Ectodermal cell (in vitro differentiated cells): ENCODE data around the gene CYSTM1.
A peak's percentile ranks its signal among the peaks of the same experiment; 100 is the strongest.

ENCODE experiments used
- H3K27ac ChIP-seq: 2 replicates; pipeline ENCODE4 v1.7.0; 2013; ENCODE audit warnings: mild to moderate bottlenecking, low read depth, low read length; ENCODE audit not compliant: insufficient read depth, poor library complexity, severe bottlenecking
- H3K27me3 ChIP-seq: 2 replicates; pipeline ENCODE4 v1.7.0; 2013; ENCODE audit warnings: mild to moderate bottlenecking, low read length; ENCODE audit not compliant: insufficient read depth, control insufficient read depth, poor library complexity, severe bottlenecking
- H3K36me3 ChIP-seq: one replicate; pipeline ENCODE4 v1.7.0; 2013; ENCODE audit warnings: low read length; ENCODE audit not compliant: control insufficient read depth, insufficient read depth
- H3K4me1 ChIP-seq: one replicate; pipeline ENCODE4 v1.7.0; 2013; ENCODE audit warnings: low read length; ENCODE audit not compliant: control insufficient read depth, insufficient read depth
- H3K4me3 ChIP-seq: 2 replicates; pipeline ENCODE4 v1.7.0; 2013; ENCODE audit warnings: low read depth, low read length, control low read depth; ENCODE audit not compliant: insufficient read depth
- H3K9me3 ChIP-seq: 2 replicates; pipeline ENCODE4 v1.7.0; 2013; ENCODE audit warnings: mild to moderate bottlenecking, low read length, moderate library complexity; ENCODE audit not compliant: control insufficient read depth
- WGBS, 2 experiments: methylation state at CpG; one replicate each; pipeline ENCODE4 v1.1.7; 2013; ENCODE audit warnings: missing lambda C conversion rate in 2 of 2; 5-methylcytosine and 5-hydroxymethylcytosine counted together

CYSTM1 gene

GRCh38 chr5:140162275-140162674, 12.7 kb upstream of the CYSTM1 start:
- Histone ChIP-seq H3K4me1 (no peaks in the 10 kb centered on the region), H3K27me3 (peaks cover 9% of the 10 kb centered on the region), H3K36me3 (no peaks in the 10 kb centered on the region), H3K9me3 (no peaks in the 10 kb centered on the region), H3K4me3 (no peak overlapping the region), H3K27ac (no peak overlapping the region)
- WGBS, 2 experiments, result 89 to 90% methylated on average over 5 of the region's 5 CpGs

GRCh38 chr5:140162781-140163180, 12.2 kb upstream of the CYSTM1 start:
- Histone ChIP-seq H3K4me1 (no peaks in the 10 kb centered on the region), H3K27me3 (peaks cover 4% of the 10 kb centered on the region), H3K27ac (no peak overlapping the region), H3K4me3 (no peak overlapping the region), H3K36me3 (no peaks in the 10 kb centered on the region), H3K9me3 (no peaks in the 10 kb centered on the region)
- WGBS, 2 experiments, result 85 to 86% methylated on average over 5 of the region's 5 CpGs

- no peak overlapping the region for H3K27ac ChIP-seq
- no peaks in the 10 kb centered on the region for H3K36me3 ChIP-seq
- peaks cover 3% of the 10 kb centered on the region for H3K27me3 ChIP-seq
- 85 to 88% methylated on average over 5 of the region's 5 CpGs for WGBS, 2 experiments
- no peaks in the 10 kb centered on the region for H3K9me3 ChIP-seq
- no peaks in the 10 kb centered on the region for H3K4me1 ChIP-seq
- no peak overlapping the region for H3K4me3 ChIP-seq
Measured at GRCh38 chr5:140165101-140165922, 9.7 kb upstream of the CYSTM1 start.

GRCh38 chr5:140165923-140166270, 9.1 kb upstream of the CYSTM1 start:
- 76 to 84% methylated on average over 4 of the region's 4 CpGs for WGBS, 2 experiments
- no peaks in the 10 kb centered on the region for H3K4me1 ChIP-seq
- H3K4me3 ChIP-seq, result no peak overlapping the region
- no peaks in the 10 kb centered on the region for H3K36me3 ChIP-seq
- no peaks in the 10 kb centered on the region for H3K27me3 ChIP-seq
- H3K27ac ChIP-seq, result no peak overlapping the region
- H3K9me3 ChIP-seq, result no peaks in the 10 kb centered on the region

- Histone ChIP-seq H3K4me3 (no peak overlapping the region), H3K27ac (no peak overlapping the region), H3K36me3 (no peaks in the 10 kb centered on the region)
Measured at GRCh38 chr5:140166911-140167310, 8.1 kb upstream of the CYSTM1 start.

GRCh38 chr5:140168371-140168770, 6.6 kb upstream of the CYSTM1 start:
- Histone ChIP-seq H3K4me3 (no peak overlapping the region), H3K27ac (no peak overlapping the region), H3K27me3 (peaks cover 3% of the 10 kb centered on the region), H3K4me1 (no peaks in the 10 kb centered on the region), H3K9me3 (no peaks in the 10 kb centered on the region), H3K36me3 (no peaks in the 10 kb centered on the region)
- WGBS, 2 experiments, result 85 to 92% methylated on average over 1 to 2 of the region's 2 CpGs

More at GRCh38 chr5:140166911-140167310, 8.1 kb upstream of the CYSTM1 start:
- H3K9me3 ChIP-seq, result no peaks in the 10 kb centered on the region
- H3K27me3 ChIP-seq, result no peaks in the 10 kb centered on the region
- no peaks in the 10 kb centered on the region for H3K4me1 ChIP-seq

- Histone ChIP-seq H3K9me3 (no peaks in the 10 kb centered on the region), H3K27ac (no peak overlapping the region), H3K27me3 (peaks cover 9% of the 10 kb centered on the region), H3K36me3 (no peaks in the 10 kb centered on the region), H3K4me1 (peaks cover 2% of the 10 kb centered on the region), H3K4me3 (no peak overlapping the region)
- WGBS, 2 experiments, result 91 to 93% methylated on average over 1 of the region's 1 CpG
Measured at GRCh38 chr5:140169410-140169809, 5.6 kb upstream of the CYSTM1 start.

GRCh38 chr5:140172483-140172882, 2.5 kb upstream of the CYSTM1 start:
- Histone ChIP-seq H3K27ac (no peak overlapping the region), H3K36me3 (no peaks in the 10 kb centered on the region), H3K4me3 (no peak overlapping the region), H3K4me1 (peaks cover 9% of the 10 kb centered on the region), H3K27me3 (peaks cover 9% of the 10 kb centered on the region), H3K9me3 (no peaks in the 10 kb centered on the region)
- 85 to 88% methylated on average over 2 of the region's 2 CpGs for WGBS, 2 experiments

GRCh38 chr5:140174014-140174413, 974 bp upstream of the CYSTM1 start:
- Histone ChIP-seq H3K9me3 (no peaks in the 10 kb centered on the region), H3K27me3 (peaks cover 9% of the 10 kb centered on the region), H3K4me3 (no peak overlapping the region), H3K36me3 (no peaks in the 10 kb centered on the region), H3K27ac (no peak overlapping the region), H3K4me1 (peaks cover 9% of the 10 kb centered on the region)
- 93 to 94% methylated on average over 2 of the region's 2 CpGs for WGBS, 2 experiments

GRCh38 chr5:140175367-140176030, 511 bp downstream of the CYSTM1 start:
- Histone ChIP-seq H3K9me3 (no peaks in the 10 kb centered on the region), H3K4me3 (peak overlapping the region; percentile 98), H3K4me1 (peaks cover 11% of the 10 kb centered on the region), H3K27me3 (peaks cover 9% of the 10 kb centered on the region), H3K36me3 (no peaks in the 10 kb centered on the region), H3K27ac (peak overlapping the region; percentile 91)
- 0 to 1% methylated on average over 58 of the region's 58 CpGs for WGBS, 2 experiments
